ENCODE data around the gene NDUFS2. TPM values are rescaled to one million over a fixed set of nuclear protein-coding genes. Genes with fewer than 3 reads are reported as not detected.
"Not testable (repeated sequence)": the region's sequence is repeated elsewhere in the genome, so short reads cannot be mapped to it uniquely, and the experiment has no call there.

NDUFS2 gene
- total RNA-seq, 2 experiments from 2014 or later, result 98.3 to 103 TPM

GRCh38 chr1:161223805-161224694 lies 21.9 kb downstream of the NDUFS2 start:
- Mint-ChIP-seq H3K27me3 (no peaks in the 10 kb centered on the region), H3K27ac (no peak overlapping the region), H3K4me3 (no peak overlapping the region), H3K36me3 (peaks cover 14% of the 10 kb centered on the region), H3K9me3 (no peaks in the 10 kb centered on the region), H3K4me1 (ENCODE audit: low read depth) (peaks cover 26% of the 10 kb centered on the region)
- intact Hi-C loops (cut with micrococcal nuclease), result no loop called here
- CTCF ChIA-PET, result interaction anchor here (0.5 to 11.6 kb wide), 9 partner anchors 7 to 158 kb away, joined by 3 to 213 read pairs (median 69); partner anchors contain the start of gene NDUFS2
- POLR2A ChIA-PET, result interaction anchor here (0.7 kb wide), 1 partner anchor 22 kb away, joined by 3 read pairs; the partner anchor contains the start of gene NDUFS2
- DNase-seq, result no peak

- intact Hi-C loops (cut with micrococcal nuclease), result loop anchor here (1.0 kb wide), 7 partner anchors 14 to 90 kb away; partner anchors contain the start of genes NDUFS2, PPOX and SDHC
- not testable (repeated sequence) for H3K9me3 Mint-ChIP-seq, H3K27me3 Mint-ChIP-seq, H3K4me3 Mint-ChIP-seq, DNase-seq
- Mint-ChIP-seq H3K36me3 (peaks cover 14% of the 10 kb centered on the region), H3K27ac (peak overlapping the region; percentile 86), H3K4me1 (ENCODE audit: low read depth) (peaks cover 23% of the 10 kb centered on the region)
- CTCF ChIA-PET, result interaction anchor here (1.3 to 11.6 kb wide), 13 partner anchors 8 to 216 kb away, joined by 4 to 213 read pairs (median 17); partner anchors contain the start of genes ADAMTS4 and NDUFS2
- POLR2A ChIA-PET, result interaction anchor here (1.7 to 2.3 kb wide), 2 partner anchors 14 to 22 kb away, joined by 6 to 20 read pairs; partner anchors contain the start of gene NDUFS2
These were observed 22.5 kb downstream of the NDUFS2 start for GRCh38 chr1:161224695-161225087.

DNA sequence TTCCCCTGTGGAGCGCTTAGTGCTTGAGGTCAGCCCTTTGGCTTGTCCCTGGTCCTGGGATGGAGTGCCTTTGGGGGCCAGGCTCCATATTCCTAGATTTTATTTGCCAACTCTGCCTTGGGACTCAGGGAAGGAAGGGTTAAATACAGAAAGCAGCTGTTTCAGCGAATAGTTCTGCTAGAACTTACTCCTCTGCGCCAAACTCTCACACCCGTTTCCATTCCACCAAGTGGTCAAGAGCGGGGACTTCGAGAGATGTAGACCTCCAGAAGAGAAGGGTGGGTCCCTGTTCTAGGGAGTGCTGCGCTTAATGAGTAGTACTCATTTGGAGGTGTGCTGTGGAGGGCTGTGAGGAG lies 23.0 kb downstream of the NDUFS2 start:
- no peaks in the 10 kb centered on the region for H3K9me3 Mint-ChIP-seq
- peak overlapping the region; percentile 86 for H3K27ac Mint-ChIP-seq
- H3K4me1 Mint-ChIP-seq (ENCODE audit: low read depth), result peaks cover 23% of the 10 kb centered on the region
- H3K36me3 Mint-ChIP-seq, result peaks cover 14% of the 10 kb centered on the region
- DNase-seq, result no peak
- no peaks in the 10 kb centered on the region for H3K27me3 Mint-ChIP-seq
- intact Hi-C loops (cut with micrococcal nuclease), result loop anchor here (1.0 kb wide), 7 partner anchors 15 to 89 kb away; partner anchors contain the start of genes NDUFS2, PPOX and SDHC
- ChIA-PET POLR2A (interaction anchor here (0.5 to 2.3 kb wide), 17 partner anchors 11 to 175 kb away, joined by 3 to 20 read pairs (median 4); partner anchors contain the start of genes NDUFS2, NIT1, PFDN2 and PPOX), CTCF (interaction anchor here (0.5 to 11.6 kb wide), 29 partner anchors 8 to 215 kb away, joined by 3 to 213 read pairs (median 14); partner anchors contain the start of genes ADAMTS4, B4GALT3, CFAP126 and DEDD)
- no peak overlapping the region for H3K4me3 Mint-ChIP-seq

DNA sequence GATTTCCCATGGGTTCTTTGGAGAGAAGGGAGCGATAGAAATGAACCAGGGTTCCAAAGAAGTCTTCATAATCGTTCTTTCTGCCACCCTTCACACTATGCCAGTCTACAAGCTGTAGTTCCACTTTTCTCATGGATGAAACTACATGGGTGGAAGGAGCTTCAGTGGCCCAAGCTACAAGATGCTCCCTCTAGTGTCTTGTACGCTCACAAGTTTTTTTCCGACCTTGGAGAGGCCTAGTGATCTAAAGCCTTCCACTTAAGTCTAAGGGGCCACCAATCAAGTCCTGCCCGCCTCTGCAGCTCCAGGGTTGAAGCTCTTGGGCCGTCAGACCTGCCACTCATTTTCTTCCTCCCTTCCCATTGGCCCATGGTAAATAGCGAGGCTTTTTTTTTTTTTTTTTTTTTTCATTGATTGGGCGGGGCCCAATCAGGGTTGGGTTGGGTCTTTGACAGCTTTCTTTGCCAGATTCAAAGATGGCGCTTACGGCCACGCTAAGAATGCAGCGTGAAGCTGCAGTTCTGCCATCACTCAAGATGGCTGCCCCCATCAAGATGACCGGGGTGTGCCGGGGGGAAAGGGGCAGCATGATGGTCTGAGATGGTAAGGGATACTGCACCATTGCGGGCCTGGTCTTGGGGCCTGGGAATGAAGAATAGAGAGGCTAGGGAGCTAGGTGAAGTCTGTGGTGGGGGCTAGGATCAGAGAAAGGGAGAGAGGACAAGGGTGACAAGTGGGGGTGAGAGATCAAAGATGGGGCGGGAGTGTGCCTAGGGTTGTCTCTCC lies 23.6 kb downstream of the NDUFS2 start, which contains the start of gene TOMM40L:
TSS of gene TOMM40L (plus strand) at position 527 of the 786 bp plus-strand sequence. CDS start 430 bp downstream, outside the sequence.
- H3K9me3 Mint-ChIP-seq, result no peaks in the 10 kb centered on the region
- CTCF ChIA-PET, result interaction anchor here (0.5 to 11.6 kb wide), 35 partner anchors 9 to 215 kb away, joined by 3 to 213 read pairs (median 9); partner anchors contain the start of genes ADAMTS4, B4GALT3, CFAP126 and DEDD
- POLR2A ChIA-PET, result interaction anchor here (0.5 to 2.3 kb wide), 19 partner anchors 11 to 174 kb away, joined by 3 to 20 read pairs (median 4); partner anchors contain the start of genes NDUFS2, NIT1, PFDN2 and PPOX

GRCh38 chr1:161226320-161226711 lies 24.1 kb downstream of the NDUFS2 start:
- H3K9me3 Mint-ChIP-seq, result no peaks in the 10 kb centered on the region
- peak; percentile 19 for DNase-seq
- no peaks in the 10 kb centered on the region for H3K27me3 Mint-ChIP-seq
- peaks cover 23% of the 10 kb centered on the region for H3K4me1 Mint-ChIP-seq (ENCODE audit: low read depth)
- peaks cover 14% of the 10 kb centered on the region for H3K36me3 Mint-ChIP-seq
- intact Hi-C loops (cut with micrococcal nuclease), result no loop called here
- POLR2A ChIA-PET, result interaction anchor here (0.8 to 2.3 kb wide), 10 partner anchors 15 to 174 kb away, joined by 3 to 20 read pairs (median 4); partner anchors contain the start of genes NDUFS2, NIT1, PFDN2 and PPOX
- peak overlapping the region; percentile 86 for H3K27ac Mint-ChIP-seq
- CTCF ChIA-PET, result interaction anchor here (0.6 to 11.6 kb wide), 36 partner anchors 8 to 179 kb away, joined by 3 to 213 read pairs (median 9); partner anchors contain the start of genes ADAMTS4, ARHGAP30, B4GALT3 and CFAP126
- peak overlapping the region; percentile 100 for H3K4me3 Mint-ChIP-seq

More for the DNA sequence above, 23.6 kb downstream of the NDUFS2 start, which contains the start of gene TOMM40L:
- Mint-ChIP-seq H3K36me3 (peaks cover 14% of the 10 kb centered on the region), H3K4me1 (ENCODE audit: low read depth) (peaks cover 23% of the 10 kb centered on the region), H3K27ac (peak within 1 kb of the TSS; percentile 86), H3K4me3 (peak within 1 kb of the TSS; percentile 100), H3K27me3 (no peaks in the 10 kb centered on the region)
- intact Hi-C loops (cut with micrococcal nuclease), result loop anchor here (1.0 kb wide), 7 partner anchors 15 to 89 kb away; partner anchors contain the start of genes NDUFS2, PPOX and SDHC
- peak; percentile 92 for DNase-seq

GRCh38 chr1:161226759-161227158 lies 24.6 kb downstream of the NDUFS2 start:
- CTCF ChIA-PET, result interaction anchor here (0.6 to 11.6 kb wide), 26 partner anchors 9 to 162 kb away, joined by 3 to 213 read pairs (median 11); partner anchors contain the start of genes ADAMTS4, ARHGAP30, B4GALT3 and CFAP126
- no peak for DNase-seq
- Mint-ChIP-seq H3K9me3 (no peaks in the 10 kb centered on the region), H3K27me3 (no peaks in the 10 kb centered on the region), H3K4me1 (ENCODE audit: low read depth) (peaks cover 23% of the 10 kb centered on the region), H3K36me3 (peaks cover 14% of the 10 kb centered on the region), H3K4me3 (peak overlapping the region; percentile 100), H3K27ac (peak overlapping the region; percentile 67)
- POLR2A ChIA-PET, result interaction anchor here (1.3 to 2.3 kb wide), 2 partner anchors 24 to 79 kb away, joined by 3 to 20 read pairs; partner anchors contain the start of gene NDUFS2
- intact Hi-C loops (cut with micrococcal nuclease), result loop anchor here (1.0 kb wide), 3 partner anchors 65 to 160 kb away; no protein-coding TSS in a partner anchor

GRCh38 chr1:161227196-161227871 lies 25.2 kb downstream of the NDUFS2 start:
- peaks cover 23% of the 10 kb centered on the region for H3K4me1 Mint-ChIP-seq (ENCODE audit: low read depth)
- H3K27ac Mint-ChIP-seq, result peak overlapping the region; percentile 67
- H3K27me3 Mint-ChIP-seq, result no peaks in the 10 kb centered on the region
- H3K9me3 Mint-ChIP-seq, result no peaks in the 10 kb centered on the region
- H3K36me3 Mint-ChIP-seq, result peaks cover 14% of the 10 kb centered on the region
- ChIA-PET POLR2A (no interaction called here), CTCF (interaction anchor here (0.6 to 11.6 kb wide), 27 partner anchors 9 to 162 kb away, joined by 3 to 213 read pairs (median 9); partner anchors contain the start of genes ADAMTS4, ARHGAP30, B4GALT3 and CFAP126)
- intact Hi-C loops (cut with micrococcal nuclease), result loop anchor here (1.0 kb wide), 3 partner anchors 64 to 159 kb away; no protein-coding TSS in a partner anchor
- H3K4me3 Mint-ChIP-seq, result peak overlapping the region; percentile 100
- DNase-seq, result peak; percentile 91

- POLR2A ChIA-PET, result no interaction called here
- intact Hi-C loops (cut with micrococcal nuclease), result no loop called here
- no peak for DNase-seq
- peak overlapping the region; percentile 67 for H3K27ac Mint-ChIP-seq
- peak overlapping the region; percentile 2 for H3K4me3 Mint-ChIP-seq
- peaks cover 23% of the 10 kb centered on the region for H3K4me1 Mint-ChIP-seq (ENCODE audit: low read depth)
- CTCF ChIA-PET, result interaction anchor here (0.6 to 11.6 kb wide), 11 partner anchors 10 to 161 kb away, joined by 3 to 213 read pairs (median 8); partner anchors contain the start of genes ADAMTS4, CFAP126 and NDUFS2
- peaks cover 14% of the 10 kb centered on the region for H3K36me3 Mint-ChIP-seq
- H3K9me3 Mint-ChIP-seq, result no peaks in the 10 kb centered on the region
- no peaks in the 10 kb centered on the region for H3K27me3 Mint-ChIP-seq
These were observed 25.9 kb downstream of the NDUFS2 start for GRCh38 chr1:161228032-161228431.

DNA sequence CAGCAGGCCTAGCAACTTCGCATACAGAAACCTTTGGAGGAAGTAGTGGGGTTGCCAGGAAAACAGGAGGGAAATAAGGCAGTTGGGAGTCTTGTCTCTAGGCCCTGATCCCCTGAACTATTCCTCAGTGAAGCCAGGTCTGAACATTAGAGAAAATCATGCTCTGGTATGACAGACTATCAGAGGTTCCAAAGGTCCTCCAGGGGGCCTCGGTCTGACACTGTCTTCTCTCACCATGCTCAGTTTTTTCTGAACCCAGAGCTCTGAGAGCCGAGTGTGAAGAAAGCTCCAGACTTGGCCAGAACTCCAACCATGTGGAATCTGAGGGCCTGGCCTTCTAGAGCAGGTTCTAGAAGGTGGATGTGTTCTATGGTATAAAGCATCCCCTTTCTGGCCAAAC lies 27.7 kb downstream of the NDUFS2 start:
- Mint-ChIP-seq H3K9me3 (no peaks in the 10 kb centered on the region), H3K27ac (no peak overlapping the region), H3K27me3 (no peaks in the 10 kb centered on the region), H3K36me3 (peaks cover 14% of the 10 kb centered on the region), H3K4me3 (no peak overlapping the region), H3K4me1 (ENCODE audit: low read depth) (peaks cover 23% of the 10 kb centered on the region)
- intact Hi-C loops (cut with micrococcal nuclease), result no loop called here
- DNase-seq, result no peak
- ChIA-PET CTCF (interaction anchor here (0.7 to 11.6 kb wide), 9 partner anchors 13 to 152 kb away, joined by 3 to 213 read pairs (median 5); partner anchors contain the start of gene NDUFS2), POLR2A (no interaction called here)

- Mint-ChIP-seq H3K27ac (no peak overlapping the region), H3K4me1 (ENCODE audit: low read depth) (peaks cover 17% of the 10 kb centered on the region), H3K4me3 (no peak overlapping the region), H3K9me3 (no peaks in the 10 kb centered on the region), H3K36me3 (peaks cover 14% of the 10 kb centered on the region), H3K27me3 (no peaks in the 10 kb centered on the region)
- POLR2A ChIA-PET, result interaction anchor here (0.6 kb wide), 1 partner anchor 75 kb away, joined by 3 read pairs; no protein-coding TSS in a partner anchor
- CTCF ChIA-PET, result interaction anchor here (0.7 to 11.6 kb wide), 9 partner anchors 13 to 152 kb away, joined by 3 to 213 read pairs (median 5); partner anchors contain the start of gene NDUFS2
- DNase-seq, result no peak
- intact Hi-C loops (cut with micrococcal nuclease), result no loop called here
These were observed 28.6 kb downstream of the NDUFS2 start for GRCh38 chr1:161230762-161231161.
